ENCODE results near the gene SPECC1. TPM values are rescaled to one million over a fixed set of nuclear protein-coding genes. Genes with fewer than 3 reads are reported as not detected.
"Not testable (repeated sequence)": the region's sequence is repeated elsewhere in the genome, so short reads cannot be mapped to it uniquely, and the experiment has no call there.

Gene SPECC1
- total RNA-seq, 4 donors from 2014 or later: 9.8 to 24.2 (median 11.7) TPM

- no peak for TF ChIP-seq CTCF (IDR thresholded peaks at IDR 0.05)
- TF ChIP-seq POLR2A (IDR thresholded peaks at IDR 0.05): no peak
- WGBS, 2 donors: 78 to 88% methylated on average over 2 of the region's 2 CpGs
- intact Hi-C loops (cut with DNase I; ENCODE audit: low total_unique reads): no loop called here
- H3K4me3 ChIP-seq (ENCODE audit: low read depth, poor library complexity, severe bottlenecking): no peak overlapping the region
- DNase-seq (ENCODE audit: low spot score in 2 of 2): no peak
These were observed 180.8 kb downstream of the SPECC1 start for GRCh38 chr17:20189979-20190378.

- intact Hi-C loops (cut with DNase I; ENCODE audit: low total_unique reads): no loop called here
- TF ChIP-seq POLR2A (IDR thresholded peaks at IDR 0.05) (no peak), CTCF (IDR thresholded peaks at IDR 0.05) (no peak)
- no peak for DNase-seq (ENCODE audit: low spot score in 2 of 2)
- 79 to 81% methylated on average over 3 of the region's 3 CpGs for WGBS, 2 donors
- H3K4me3 ChIP-seq (ENCODE audit: low read depth, poor library complexity, severe bottlenecking): no peak overlapping the region
These were observed 181.4 kb downstream of the SPECC1 start for GRCh38 chr17:20190605-20191004.

GRCh38 chr17:20191056-20191455 lies 181.9 kb downstream of the SPECC1 start:
- H3K4me3 ChIP-seq (ENCODE audit: low read depth, poor library complexity, severe bottlenecking): no peak overlapping the region
- 44 to 45% methylated on average over 3 of the region's 3 CpGs for WGBS, 2 donors
- intact Hi-C loops (cut with DNase I; ENCODE audit: low total_unique reads): no loop called here
- no peak for DNase-seq (ENCODE audit: low spot score in 2 of 2)
- TF ChIP-seq POLR2A (IDR thresholded peaks at IDR 0.05): no peak
- TF ChIP-seq CTCF (IDR thresholded peaks at IDR 0.05): no peak

GRCh38 chr17:20196286-20196685 lies 187.1 kb downstream of the SPECC1 start:
- WGBS, 2 donors: 93 to 95% methylated on average over 3 of the region's 3 CpGs
- DNase-seq (ENCODE audit: low spot score in 2 of 2); H3K4me3 ChIP-seq (ENCODE audit: low read depth, poor library complexity, severe bottlenecking); intact Hi-C loops (cut with DNase I; ENCODE audit: low total_unique reads): not testable (repeated sequence)

- DNase-seq (ENCODE audit: low spot score in 2 of 2): no peak
- WGBS, 2 donors: 87 to 90% methylated on average over 5 of the region's 5 CpGs
- TF ChIP-seq POLR2A (IDR thresholded peaks at IDR 0.05): no peak
- no peak for TF ChIP-seq CTCF (IDR thresholded peaks at IDR 0.05)
- intact Hi-C loops (cut with DNase I; ENCODE audit: low total_unique reads): no loop called here
- no peak overlapping the region for H3K4me3 ChIP-seq (ENCODE audit: low read depth, poor library complexity, severe bottlenecking)
These were observed 188.2 kb downstream of the SPECC1 start for GRCh38 chr17:20197272-20197926.

GRCh38 chr17:20200016-20200795 lies 191.0 kb downstream of the SPECC1 start:
- DNase-seq (ENCODE audit: low spot score in 2 of 2): no peak
- no peak overlapping the region for H3K4me3 ChIP-seq (ENCODE audit: low read depth, poor library complexity, severe bottlenecking)
- no peak for TF ChIP-seq POLR2A (IDR thresholded peaks at IDR 0.05)
- TF ChIP-seq CTCF (IDR thresholded peaks at IDR 0.05): no peak
- 78 to 83% methylated on average over 5 of the region's 5 CpGs for WGBS, 2 donors
- intact Hi-C loops (cut with DNase I; ENCODE audit: low total_unique reads): no loop called here

Measured in lower leg skin (tissue), 4 donors.